GM23338 (cell line): ENCODE data around the gene MANBA. TPM values are rescaled to one million over a fixed set of nuclear protein-coding genes. Genes with fewer than 3 reads are reported as not detected.

Experiments
- ATAC-seq: fragments of 200-7000 bp; cut with Tn5 transposase; 3 replicates; pipeline ENCODE4 v1.9.1; 2020
- DNase-seq: peaks from one replicate; pipeline ENCODE4 v3.0.0-alpha.2; 2015; ENCODE audit warnings: low spot score
- H2AFZ ChIP-seq: fragments of 200-600 bp; sonication (generic); 2 replicates; pipeline ENCODE4 v1.8.0; 2016; ENCODE audit warnings: antibody characterized with exemption, mild to moderate bottlenecking, moderate library complexity
- H3F3A ChIP-seq: fragments of 200-600 bp; sonication (generic); replicated peaks from 2 replicates; pipeline ENCODE4 v1.8.0; 2017; ENCODE audit warnings: antibody characterized with exemption, mixed run types, low read depth
- H3K27ac ChIP-seq: fragments of 200-600 bp; sonication (generic); 2 replicates; pipeline ENCODE4 v1.6.1; 2016; ENCODE audit warnings: low read depth
- H3K27me3 ChIP-seq: fragments of 200-600 bp; sonication (generic); 2 replicates; pipeline ENCODE4 v1.8.0; 2016; ENCODE audit warnings: mild to moderate bottlenecking, mixed run types, moderate library complexity; ENCODE audit not compliant: insufficient read depth
- H3K36me3 ChIP-seq: fragments of 200-600 bp; sonication (generic); 2 replicates; pipeline ENCODE4 v1.8.0; 2016; ENCODE audit warnings: mild to moderate bottlenecking; ENCODE audit not compliant: insufficient read depth
- H3K4me1 ChIP-seq: fragments of 200-600 bp; sonication (generic); 2 replicates; pipeline ENCODE4 v1.8.0; 2016; ENCODE audit warnings: mild to moderate bottlenecking, moderate library complexity; ENCODE audit not compliant: insufficient read depth
- H3K4me2 ChIP-seq: fragments of 200-600 bp; sonication (generic); 2 replicates; pipeline ENCODE4 v1.7.1; 2017; ENCODE audit warnings: mixed run types
- H3K4me3 ChIP-seq: fragments of 200-600 bp; sonication (generic); 2 replicates; pipeline ENCODE4 v1.6.1; 2016; ENCODE audit warnings: mixed run types
- H3K79me2 ChIP-seq: fragments of 200-600 bp; sonication (generic); replicated peaks from 2 replicates; pipeline ENCODE4 v1.8.0; 2017; ENCODE audit warnings: mild to moderate bottlenecking; ENCODE audit not compliant: insufficient read depth
- H3K9me2 ChIP-seq: fragments of 200-600 bp; sonication (generic); 2 replicates; pipeline ENCODE4 v1.8.0; 2017; ENCODE audit not compliant: insufficient read depth
- H4K20me1 ChIP-seq: fragments of 200-600 bp; sonication (generic); replicated peaks from 2 replicates; pipeline ENCODE4 v1.8.0; 2017; ENCODE audit warnings: mild to moderate bottlenecking; ENCODE audit not compliant: insufficient read depth
- H3K27ac Mint-ChIP-seq: 2 replicates; pipeline ENCODE4 v1.8.0; 2020; ENCODE audit warnings: inconsistent platforms, mild to moderate bottlenecking, moderate library complexity, mixed read lengths
- H3K27me3 Mint-ChIP-seq: 3 replicates; pipeline ENCODE4 v1.8.0; 2022; ENCODE audit warnings: low read depth, mild to moderate bottlenecking, moderate library complexity, mixed read lengths, inconsistent platforms; ENCODE audit not compliant: insufficient read depth, poor library complexity
- H3K36me3 Mint-ChIP-seq: 3 replicates; pipeline ENCODE4 v1.8.0; 2021; ENCODE audit warnings: low read depth, mild to moderate bottlenecking, inconsistent platforms, moderate library complexity, mixed read lengths
- H3K4me1 Mint-ChIP-seq: 3 replicates; pipeline ENCODE4 v1.8.0; 2020; ENCODE audit warnings: mild to moderate bottlenecking, inconsistent platforms, mixed read lengths
- H3K4me3 Mint-ChIP-seq: 3 replicates; pipeline ENCODE4 v1.8.0; 2021; ENCODE audit warnings: moderate library complexity, mild to moderate bottlenecking, inconsistent platforms, mixed read lengths
- H3K9me3 Mint-ChIP-seq: 3 replicates; pipeline ENCODE4 v1.8.0; 2020; ENCODE audit warnings: moderate library complexity, mild to moderate bottlenecking, inconsistent platforms, mixed read lengths
- CREB1 ChIP-seq: fragments of 250-450 bp; sonication (Bioruptor Pico); IDR thresholded peaks from 2 replicates; pipeline ENCODE4 v1.5.0; 2020; ENCODE audit warnings: low read depth, mild to moderate bottlenecking, moderate library complexity
- EZH2 ChIP-seq: fragments of 200-600 bp; sonication (generic); IDR thresholded peaks from one replicate; pipeline ENCODE4 v1.8.0; 2017; ENCODE audit warnings: antibody characterized with exemption, mild to moderate bottlenecking, low read depth; ENCODE audit not compliant: unreplicated experiment
- EZH2phosphoT487 ChIP-seq: fragments of 200-600 bp; sonication (generic); IDR thresholded peaks from one replicate; pipeline ENCODE4 v1.8.1; 2018; ENCODE audit warnings: antibody characterized with exemption; ENCODE audit not compliant: unreplicated experiment
- JUNB ChIP-seq: IDR thresholded peaks from one replicate; pipeline ENCODE4 v1.6.1; 2016; ENCODE audit warnings: antibody characterized with exemption; ENCODE audit not compliant: unreplicated experiment
- NANOG ChIP-seq: IDR thresholded peaks from 2 replicates; pipeline ENCODE4 v1.6.1; 2016; ENCODE audit warnings: antibody characterized with exemption, borderline replicate concordance
- POLR2AphosphoS5 ChIP-seq: IDR thresholded peaks from 2 replicates; pipeline ENCODE4 v1.6.1; 2016; ENCODE audit warnings: antibody characterized with exemption, low read depth
- REST ChIP-seq: IDR thresholded peaks from one replicate; pipeline ENCODE4 v1.6.1; 2018; ENCODE audit warnings: antibody characterized with exemption; ENCODE audit not compliant: unreplicated experiment
- STAT1 ChIP-seq: IDR thresholded peaks from one replicate; pipeline ENCODE4 v1.6.1; 2016; ENCODE audit warnings: antibody characterized with exemption; ENCODE audit not compliant: unreplicated experiment
- ZNF114 ChIP-seq: fragments of 250-450 bp; sonication (Bioruptor Pico); IDR thresholded peaks from 2 replicates; pipeline ENCODE4 v1.5.0; 2020; ENCODE audit warnings: mild to moderate bottlenecking, moderate library complexity
- ZNF331 ChIP-seq: fragments of 250-450 bp; sonication (Bioruptor Pico); IDR thresholded peaks from 2 replicates; pipeline ENCODE4 v1.5.0; 2020; ENCODE audit warnings: low read depth, mild to moderate bottlenecking, moderate library complexity
- polyA plus RNA-seq: library from polyadenylated mRNA; unstranded; fragments of >200 nt; fragmentation: Nextera tagmentation; extraction: Ambion mirVana; gene quantifications from 2 replicates; pipeline ENCODE4 v1.2.1, GENCODE V29; 2016
- total RNA-seq: library from RNA; depleted of rRNA; stranded (reverse); fragments of >200 nt; shearing (Covaris generic); gene quantifications from 2 replicates; pipeline ENCODE4 v1.2.3, GENCODE V29; 2014
- TF ChIP-seq, protein P1 (sequence below): IDR thresholded peaks from 2 replicates; pipeline ENCODE4 v1.6.1; 2016; ENCODE audit warnings: antibody characterized with exemption
- TF ChIP-seq, protein P2 (sequence below), 2 experiments: fragments of 200-600 bp in 1 of 2; sonication (generic) in 1 of 2; conservative IDR thresholded peaks; 2 replicates each; pipeline versions ENCODE4 v1.5.1 to v1.6.1; 2016 to 2017; ENCODE audit warnings: antibody characterized with exemption in 2 of 2, low read depth in 2 of 2, mild to moderate bottlenecking in 2 of 2, moderate library complexity in 1 of 2
- TF ChIP-seq, protein P3 (sequence below): fragments of 250-450 bp; sonication (Bioruptor Pico); IDR thresholded peaks from 2 replicates; pipeline ENCODE4 v1.5.0; 2020; ENCODE audit warnings: mild to moderate bottlenecking, moderate library complexity

MANBA gene
- total and polyA plus RNA-seq, 2 experiments from 2014 or later = 13.2 to 54.3 TPM

- H3K36me3 Mint-ChIP-seq = peaks cover 25% of the 10 kb centered on the region; the same call in 2 of the 3 replicates
- H3K36me3 ChIP-seq = peaks cover 4% of the 10 kb centered on the region; the same call in 1 of the 2 replicates
- 0 out of 2 replicates have a peak overlapping the region, but pooled peaks have one; percentile 15 for H3K27ac ChIP-seq
- peaks cover 29% of the 10 kb centered on the region for H3K4me1 Mint-ChIP-seq
- H2AFZ ChIP-seq = no peak overlapping the region
- H3K4me3 ChIP-seq = no peak overlapping the region
- H3K27ac Mint-ChIP-seq = no peak overlapping the region
- H3K4me3 Mint-ChIP-seq = no peak overlapping the region
- peaks cover 23% of the 10 kb centered on the region for H4K20me1 ChIP-seq
- H3K4me1 ChIP-seq = peaks cover 19% of the 10 kb centered on the region
- H3K9me2 ChIP-seq = no peaks in the 10 kb centered on the region
- no peaks in the 10 kb centered on the region for H3K27me3 ChIP-seq
- peak; percentile 26 for ATAC-seq
- TF ChIP-seq, protein P1, sequence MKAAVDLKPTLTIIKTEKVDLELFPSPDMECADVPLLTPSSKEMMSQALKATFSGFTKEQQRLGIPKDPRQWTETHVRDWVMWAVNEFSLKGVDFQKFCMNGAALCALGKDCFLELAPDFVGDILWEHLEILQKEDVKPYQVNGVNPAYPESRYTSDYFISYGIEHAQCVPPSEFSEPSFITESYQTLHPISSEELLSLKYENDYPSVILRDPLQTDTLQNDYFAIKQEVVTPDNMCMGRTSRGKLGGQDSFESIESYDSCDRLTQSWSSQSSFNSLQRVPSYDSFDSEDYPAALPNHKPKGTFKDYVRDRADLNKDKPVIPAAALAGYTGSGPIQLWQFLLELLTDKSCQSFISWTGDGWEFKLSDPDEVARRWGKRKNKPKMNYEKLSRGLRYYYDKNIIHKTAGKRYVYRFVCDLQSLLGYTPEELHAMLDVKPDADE = no peak
- TF ChIP-seq REST = no peak
- TF ChIP-seq NANOG = no peak
- TF ChIP-seq POLR2AphosphoS5 = no peak; the same call in 1 of the 2 replicates
- TF ChIP-seq ZNF331 (CRISPR knock-in tag) = no peak
- no peak for TF ChIP-seq STAT1
- TF ChIP-seq, protein P2, sequence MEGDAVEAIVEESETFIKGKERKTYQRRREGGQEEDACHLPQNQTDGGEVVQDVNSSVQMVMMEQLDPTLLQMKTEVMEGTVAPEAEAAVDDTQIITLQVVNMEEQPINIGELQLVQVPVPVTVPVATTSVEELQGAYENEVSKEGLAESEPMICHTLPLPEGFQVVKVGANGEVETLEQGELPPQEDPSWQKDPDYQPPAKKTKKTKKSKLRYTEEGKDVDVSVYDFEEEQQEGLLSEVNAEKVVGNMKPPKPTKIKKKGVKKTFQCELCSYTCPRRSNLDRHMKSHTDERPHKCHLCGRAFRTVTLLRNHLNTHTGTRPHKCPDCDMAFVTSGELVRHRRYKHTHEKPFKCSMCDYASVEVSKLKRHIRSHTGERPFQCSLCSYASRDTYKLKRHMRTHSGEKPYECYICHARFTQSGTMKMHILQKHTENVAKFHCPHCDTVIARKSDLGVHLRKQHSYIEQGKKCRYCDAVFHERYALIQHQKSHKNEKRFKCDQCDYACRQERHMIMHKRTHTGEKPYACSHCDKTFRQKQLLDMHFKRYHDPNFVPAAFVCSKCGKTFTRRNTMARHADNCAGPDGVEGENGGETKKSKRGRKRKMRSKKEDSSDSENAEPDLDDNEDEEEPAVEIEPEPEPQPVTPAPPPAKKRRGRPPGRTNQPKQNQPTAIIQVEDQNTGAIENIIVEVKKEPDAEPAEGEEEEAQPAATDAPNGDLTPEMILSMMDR (conservative IDR thresholded peaks at IDR 0.05; ENCODE audit: low read depth in 2 of 2) = no peak
- no peak for TF ChIP-seq EZH2phosphoT487
- no peak for TF ChIP-seq CREB1 (CRISPR knock-in tag)
- TF ChIP-seq ZNF114 (CRISPR knock-in tag) = no peak
- TF ChIP-seq EZH2 = no peak
- no peak for TF ChIP-seq JUNB
- TF ChIP-seq, protein P3, sequence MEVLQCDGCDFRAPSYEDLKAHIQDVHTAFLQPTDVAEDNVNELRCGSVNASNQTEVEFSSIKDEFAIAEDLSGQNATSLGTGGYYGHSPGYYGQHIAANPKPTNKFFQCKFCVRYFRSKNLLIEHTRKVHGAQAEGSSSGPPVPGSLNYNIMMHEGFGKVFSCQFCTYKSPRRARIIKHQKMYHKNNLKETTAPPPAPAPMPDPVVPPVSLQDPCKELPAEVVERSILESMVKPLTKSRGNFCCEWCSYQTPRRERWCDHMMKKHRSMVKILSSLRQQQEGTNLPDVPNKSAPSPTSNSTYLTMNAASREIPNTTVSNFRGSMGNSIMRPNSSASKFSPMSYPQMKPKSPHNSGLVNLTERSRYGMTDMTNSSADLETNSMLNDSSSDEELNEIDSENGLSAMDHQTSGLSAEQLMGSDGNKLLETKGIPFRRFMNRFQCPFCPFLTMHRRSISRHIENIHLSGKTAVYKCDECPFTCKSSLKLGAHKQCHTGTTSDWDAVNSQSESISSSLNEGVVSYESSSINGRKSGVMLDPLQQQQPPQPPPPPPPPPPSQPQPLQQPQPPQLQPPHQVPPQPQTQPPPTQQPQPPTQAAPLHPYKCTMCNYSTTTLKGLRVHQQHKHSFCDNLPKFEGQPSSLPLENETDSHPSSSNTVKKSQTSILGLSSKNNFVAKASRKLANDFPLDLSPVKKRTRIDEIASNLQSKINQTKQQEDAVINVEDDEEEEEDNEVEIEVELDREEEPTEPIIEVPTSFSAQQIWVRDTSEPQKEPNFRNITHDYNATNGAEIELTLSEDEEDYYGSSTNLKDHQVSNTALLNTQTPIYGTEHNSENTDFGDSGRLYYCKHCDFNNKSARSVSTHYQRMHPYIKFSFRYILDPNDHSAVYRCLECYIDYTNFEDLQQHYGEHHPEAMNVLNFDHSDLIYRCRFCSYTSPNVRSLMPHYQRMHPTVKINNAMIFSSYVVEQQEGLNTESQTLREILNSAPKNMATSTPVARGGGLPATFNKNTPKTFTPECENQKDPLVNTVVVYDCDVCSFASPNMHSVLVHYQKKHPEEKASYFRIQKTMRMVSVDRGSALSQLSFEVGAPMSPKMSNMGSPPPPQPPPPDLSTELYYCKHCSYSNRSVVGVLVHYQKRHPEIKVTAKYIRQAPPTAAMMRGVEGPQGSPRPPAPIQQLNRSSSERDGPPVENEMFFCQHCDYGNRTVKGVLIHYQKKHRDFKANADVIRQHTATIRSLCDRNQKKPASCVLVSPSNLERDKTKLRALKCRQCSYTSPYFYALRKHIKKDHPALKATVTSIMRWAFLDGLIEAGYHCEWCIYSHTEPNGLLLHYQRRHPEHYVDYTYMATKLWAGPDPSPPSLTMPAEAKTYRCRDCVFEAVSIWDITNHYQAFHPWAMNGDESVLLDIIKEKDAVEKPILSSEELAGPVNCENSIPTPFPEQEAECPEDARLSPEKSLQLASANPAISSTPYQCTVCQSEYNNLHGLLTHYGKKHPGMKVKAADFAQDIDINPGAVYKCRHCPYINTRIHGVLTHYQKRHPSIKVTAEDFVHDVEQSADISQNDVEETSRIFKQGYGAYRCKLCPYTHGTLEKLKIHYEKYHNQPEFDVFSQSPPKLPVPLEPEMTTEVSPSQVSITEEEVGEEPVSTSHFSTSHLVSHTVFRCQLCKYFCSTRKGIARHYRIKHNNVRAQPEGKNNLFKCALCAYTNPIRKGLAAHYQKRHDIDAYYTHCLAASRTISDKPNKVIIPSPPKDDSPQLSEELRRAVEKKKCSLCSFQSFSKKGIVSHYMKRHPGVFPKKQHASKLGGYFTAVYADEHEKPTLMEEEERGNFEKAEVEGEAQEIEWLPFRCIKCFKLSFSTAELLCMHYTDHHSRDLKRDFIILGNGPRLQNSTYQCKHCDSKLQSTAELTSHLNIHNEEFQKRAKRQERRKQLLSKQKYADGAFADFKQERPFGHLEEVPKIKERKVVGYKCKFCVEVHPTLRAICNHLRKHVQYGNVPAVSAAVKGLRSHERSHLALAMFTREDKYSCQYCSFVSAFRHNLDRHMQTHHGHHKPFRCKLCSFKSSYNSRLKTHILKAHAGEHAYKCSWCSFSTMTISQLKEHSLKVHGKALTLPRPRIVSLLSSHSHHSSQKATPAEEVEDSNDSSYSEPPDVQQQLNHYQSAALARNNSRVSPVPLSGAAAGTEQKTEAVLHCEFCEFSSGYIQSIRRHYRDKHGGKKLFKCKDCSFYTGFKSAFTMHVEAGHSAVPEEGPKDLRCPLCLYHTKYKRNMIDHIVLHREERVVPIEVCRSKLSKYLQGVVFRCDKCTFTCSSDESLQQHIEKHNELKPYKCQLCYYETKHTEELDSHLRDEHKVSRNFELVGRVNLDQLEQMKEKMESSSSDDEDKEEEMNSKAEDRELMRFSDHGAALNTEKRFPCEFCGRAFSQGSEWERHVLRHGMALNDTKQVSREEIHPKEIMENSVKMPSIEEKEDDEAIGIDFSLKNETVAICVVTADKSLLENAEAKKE = no peak
- no peak overlapping the region for H3K4me2 ChIP-seq
- H3K79me2 ChIP-seq = no peaks in the 10 kb centered on the region
- no peaks in the 10 kb centered on the region; the same call in 1 of the 2 replicates for H3F3A ChIP-seq
- no peak for DNase-seq
- H3K9me3 Mint-ChIP-seq = no peaks in the 10 kb centered on the region; the same call in 2 of the 3 replicates
- peaks cover 7% of the 10 kb centered on the region for H3K27me3 Mint-ChIP-seq
Measured at GRCh38 chr4:102791318-102791835, 30.6 kb upstream of the MANBA start.
